Measurements from ENCODE around the gene LCOR.

The LCOR gene

DNA sequence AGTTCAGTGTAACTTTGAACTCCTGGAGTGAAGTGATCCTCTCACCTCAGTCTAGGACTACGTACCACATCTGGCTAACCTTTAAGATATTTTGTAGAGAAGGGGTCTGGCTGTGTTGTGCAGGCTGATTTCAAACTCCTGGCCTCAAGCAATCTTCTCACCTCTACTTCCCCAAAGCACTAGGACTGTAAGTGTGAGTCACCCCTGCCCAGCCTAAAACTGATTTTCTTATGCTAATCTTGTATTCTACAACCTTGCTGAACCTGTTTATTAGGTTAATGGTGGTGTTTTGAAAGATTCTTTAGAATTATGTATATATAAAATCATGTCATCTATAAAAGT is 58.0 kb downstream of the LCOR start:
- no peak for DNase-seq (ENCODE audit: low spot score)

DNA sequence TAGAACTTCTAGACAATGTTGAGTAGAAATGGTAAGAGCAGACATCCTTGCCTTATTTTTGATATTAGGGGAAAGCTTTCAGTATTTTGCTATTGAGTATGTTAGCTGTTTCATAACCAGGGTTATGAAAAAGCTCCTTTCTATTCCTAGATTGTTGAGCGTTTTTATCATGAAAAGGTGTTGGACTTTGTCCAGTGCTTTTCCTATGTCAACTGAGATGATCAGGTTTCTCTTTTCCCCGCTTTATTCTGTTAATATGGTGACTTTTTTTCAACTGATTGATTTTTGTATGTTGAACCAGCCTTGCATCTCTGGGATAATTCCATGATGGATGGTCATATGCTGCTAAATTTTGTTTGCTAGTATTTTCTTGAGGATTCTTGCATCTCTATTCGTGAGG is 58.5 kb downstream of the LCOR start:
- no peak for DNase-seq (ENCODE audit: low spot score)

DNA sequence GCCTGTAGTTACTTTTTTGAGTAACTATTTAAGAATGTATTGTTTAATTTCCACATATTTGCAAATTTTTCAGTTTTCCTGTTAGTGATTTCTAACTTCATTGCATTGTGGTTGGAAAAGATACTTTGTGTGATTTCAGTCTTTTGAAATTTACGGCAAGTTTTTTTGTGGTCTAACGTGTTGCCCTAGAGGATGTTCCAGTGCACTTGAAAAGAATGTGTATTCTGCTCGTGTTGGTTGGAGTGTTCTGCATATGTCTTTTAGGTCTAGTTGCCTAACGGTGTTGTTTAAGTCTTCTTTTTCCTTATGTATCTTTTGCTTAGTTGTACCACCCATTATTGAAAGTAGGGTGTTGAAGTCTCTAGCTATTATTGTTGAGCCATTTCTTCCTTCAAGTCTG is 59.7 kb downstream of the LCOR start:
- no peak for DNase-seq (ENCODE audit: low spot score)

DNA sequence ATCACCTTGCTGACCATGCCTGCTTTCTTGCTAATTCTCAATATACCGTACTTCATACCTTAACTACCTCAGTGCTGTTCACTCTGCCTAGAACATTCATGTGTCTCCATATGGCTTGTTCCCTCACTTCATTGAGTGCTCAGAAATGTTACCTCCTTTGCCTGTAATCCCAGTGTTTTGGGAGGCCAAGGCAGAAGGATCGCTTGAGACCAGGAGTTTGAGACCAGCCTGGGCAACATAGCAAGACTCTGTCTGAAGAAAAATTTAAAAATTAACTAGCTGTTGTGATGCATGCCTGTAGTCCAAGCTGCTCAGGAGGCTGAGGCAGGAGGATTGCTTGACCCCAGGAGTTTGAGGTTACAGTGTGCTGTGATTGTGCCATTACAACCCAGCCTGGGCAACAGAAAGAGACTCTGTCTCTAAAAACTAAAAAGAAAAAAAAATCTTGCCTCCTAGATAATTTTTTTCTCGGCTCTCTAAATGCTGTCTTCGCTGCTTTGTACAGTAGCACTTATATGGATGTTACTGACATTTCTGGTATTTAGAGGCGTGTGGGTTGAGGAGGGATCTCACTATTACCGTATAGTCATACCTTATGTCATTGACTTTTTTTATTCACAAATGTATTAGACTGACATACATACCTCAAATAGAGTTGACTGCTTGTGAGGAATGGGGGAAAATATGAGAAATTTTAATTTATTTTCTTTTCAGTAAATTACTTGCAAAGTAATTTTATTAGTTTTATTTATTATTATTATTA is 63.7 kb downstream of the LCOR start:
- DNase-seq (ENCODE audit: low spot score): no peak

DNA sequence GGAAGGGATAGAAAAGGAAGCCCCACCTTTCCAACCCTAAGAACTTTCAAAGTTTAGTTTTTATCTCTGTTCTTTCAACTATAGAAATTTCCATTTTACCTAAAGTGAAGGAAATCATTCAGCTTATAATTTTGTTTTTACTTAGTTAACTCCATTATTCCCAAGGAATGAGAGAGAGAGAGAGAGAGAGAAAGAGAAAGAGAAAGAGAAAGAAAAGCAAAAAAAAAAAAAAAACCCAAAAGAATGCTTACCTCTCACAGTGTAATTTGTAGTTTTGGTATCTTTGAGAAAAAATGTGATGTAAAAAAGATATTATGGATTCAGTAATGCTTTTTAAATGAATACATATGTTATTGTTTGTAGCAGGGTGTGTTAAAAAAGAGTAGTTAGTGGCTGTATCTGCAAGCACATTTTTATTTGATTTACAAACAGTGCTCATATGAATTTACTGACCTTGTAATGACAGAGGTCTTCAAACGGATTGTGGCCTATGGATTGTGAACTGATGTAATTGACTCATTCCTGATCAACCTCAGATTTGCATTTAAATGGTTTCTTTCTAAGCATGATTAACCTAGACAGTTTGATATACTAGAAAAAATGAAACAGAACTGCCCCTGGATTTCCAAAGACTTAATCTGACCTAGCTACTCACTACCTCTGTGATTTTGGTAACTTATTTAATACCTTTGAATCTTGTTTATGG is 64.9 kb downstream of the LCOR start:
- DNase-seq (ENCODE audit: low spot score): no peak

DNA sequence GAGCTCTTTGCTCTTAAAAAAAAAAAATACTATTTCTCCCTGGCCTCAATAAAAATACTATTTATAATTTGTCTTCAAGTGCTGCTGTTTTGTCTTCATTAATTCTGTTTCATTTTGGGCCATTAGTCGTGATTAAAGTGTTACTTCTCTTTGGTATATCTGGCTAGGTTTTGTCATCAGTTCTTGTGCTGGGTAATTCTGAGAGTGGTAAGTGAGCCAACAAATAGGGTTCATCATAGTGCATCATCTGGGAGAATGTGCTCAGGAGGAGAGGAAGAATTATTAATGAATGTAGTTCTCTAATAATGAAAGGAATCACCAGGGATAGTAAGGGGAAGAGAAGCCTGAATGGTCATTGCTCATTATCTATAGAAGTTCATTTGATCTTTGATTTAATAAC is 70.0 kb downstream of the LCOR start:
- DNase-seq (ENCODE audit: low spot score): no peak

DNA sequence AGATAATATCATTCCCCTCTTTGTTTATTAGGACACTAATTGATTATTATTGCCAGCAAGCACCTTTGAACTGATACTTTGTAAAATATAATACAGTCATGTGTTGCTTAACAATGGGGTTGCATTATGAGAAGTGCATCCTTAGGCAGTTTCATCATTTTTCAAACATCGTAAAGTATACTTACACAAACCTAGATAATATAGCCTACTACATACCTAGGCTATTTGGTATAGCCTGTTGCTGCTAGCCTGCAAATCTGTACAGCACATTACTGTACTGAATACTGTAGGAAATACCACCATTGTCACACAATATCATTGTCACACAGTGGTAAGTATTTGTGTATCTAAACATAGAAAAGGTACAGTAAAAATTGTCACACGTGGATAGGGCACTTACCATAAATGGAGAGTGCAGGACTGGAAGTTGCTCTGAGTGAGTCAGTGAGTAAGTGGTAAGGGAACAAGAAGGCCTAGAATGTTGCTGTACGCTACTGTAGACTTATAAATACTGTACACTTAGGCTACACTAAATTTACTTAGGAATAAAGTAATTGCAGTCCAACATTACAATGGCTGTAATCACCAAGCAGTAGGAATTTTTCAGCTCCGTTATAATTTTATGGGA is 70.7 kb downstream of the LCOR start:
- DNase-seq (ENCODE audit: low spot score): no peak

DNA sequence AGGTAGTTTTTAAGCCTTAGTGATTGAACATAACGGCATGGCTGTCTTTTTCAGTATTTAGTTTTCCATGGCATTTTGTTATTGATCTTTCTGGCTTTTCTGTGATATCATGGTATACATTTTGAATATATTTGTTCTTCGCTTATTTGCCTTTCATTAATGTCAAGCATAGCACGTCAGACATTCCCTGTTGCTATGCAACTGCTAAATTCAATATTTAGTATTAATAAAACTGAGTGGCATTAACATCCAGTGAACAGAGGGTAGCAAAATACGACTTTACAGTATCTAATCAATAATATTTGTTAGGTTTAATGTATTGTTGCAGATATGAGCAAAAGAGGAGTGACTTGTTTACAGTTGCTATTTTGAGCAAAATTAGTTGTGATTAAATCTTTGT is 72.5 kb downstream of the LCOR start:
- no peak for DNase-seq (ENCODE audit: low spot score)

DNA sequence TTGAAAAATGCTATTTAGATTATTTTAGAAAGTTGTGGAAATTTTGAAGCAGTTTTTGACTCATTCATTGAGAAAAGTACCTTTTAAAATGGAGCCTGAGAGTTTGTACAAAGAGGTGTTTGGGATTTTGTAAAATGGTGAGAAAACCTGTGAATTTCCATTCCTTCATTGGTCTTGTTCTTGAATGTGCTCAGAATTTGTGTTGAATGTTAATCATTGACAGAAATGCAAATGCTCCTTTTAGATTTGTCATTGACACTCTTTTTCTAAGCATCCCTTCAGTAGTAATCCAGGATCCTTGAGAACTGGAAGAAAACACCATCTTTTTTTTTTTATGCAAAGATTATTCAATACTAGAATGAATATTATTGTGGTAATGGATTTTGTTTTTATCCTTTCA is 74.8 kb downstream of the LCOR start:
- no peak for DNase-seq (ENCODE audit: low spot score)

DNA sequence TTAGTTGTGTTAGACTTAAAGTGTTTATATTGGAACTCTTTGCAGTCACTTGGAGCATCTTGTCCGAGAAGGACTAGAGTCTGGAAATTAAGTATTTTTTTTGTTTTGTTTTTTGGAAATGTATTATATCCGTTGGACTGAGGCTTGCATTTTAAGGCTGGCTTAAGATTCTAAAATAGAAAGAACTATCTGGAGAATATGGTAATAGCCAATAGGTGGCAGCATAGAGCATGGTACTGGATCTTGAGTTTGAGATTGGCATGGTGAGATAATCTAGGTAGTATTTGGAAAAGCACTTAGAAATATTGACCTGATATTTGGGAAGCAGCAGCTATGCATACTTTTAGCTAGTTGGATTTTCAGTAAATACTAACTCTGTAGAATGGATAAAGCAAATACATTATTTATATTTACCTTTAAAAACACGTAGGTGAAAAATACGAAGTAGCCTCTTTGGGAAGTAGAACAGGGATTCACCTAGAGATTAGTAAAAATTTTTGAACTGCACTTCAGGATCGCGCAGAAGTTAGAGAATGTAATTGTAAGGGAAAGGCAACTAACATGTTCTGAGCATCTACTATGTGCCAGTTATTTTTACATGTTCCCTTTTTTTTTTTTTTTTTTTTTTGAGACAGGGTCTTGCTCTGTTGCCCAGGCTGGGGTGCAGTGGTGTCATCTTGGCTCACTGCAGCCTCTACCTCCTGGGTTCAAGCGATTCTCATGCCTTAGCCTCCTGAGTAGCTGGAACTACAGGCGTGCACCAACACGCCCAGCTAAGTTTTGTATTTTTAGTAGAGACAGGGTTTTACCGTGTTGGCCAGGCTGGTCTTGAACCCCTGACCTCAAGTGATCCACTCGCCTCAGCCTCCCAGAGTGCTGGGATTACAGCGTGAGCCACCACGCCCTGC is 78.6 kb downstream of the LCOR start:
- peak; percentile 28 for DNase-seq (ENCODE audit: low spot score)

DNA sequence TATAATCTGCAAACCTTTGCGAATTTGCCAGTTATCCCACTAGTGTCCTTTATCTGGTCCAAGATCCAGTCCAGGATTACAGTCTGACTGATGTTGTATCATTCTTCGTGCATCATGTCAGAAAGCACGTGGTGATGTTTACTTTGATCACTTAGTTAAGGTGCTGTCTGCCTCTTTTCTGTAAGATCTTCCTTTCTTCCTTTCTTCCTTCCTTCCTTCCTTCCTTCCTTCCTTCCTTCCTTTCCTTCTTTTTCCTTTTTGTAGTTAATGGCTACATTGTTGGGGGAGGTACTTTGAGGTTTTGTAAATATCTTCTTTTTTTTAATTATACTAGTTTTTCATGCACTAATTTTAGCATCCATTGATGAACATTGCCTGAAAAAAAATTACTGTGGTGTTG is 80.3 kb downstream of the LCOR start:
- DNase-seq (ENCODE audit: low spot score): no peak

DNA sequence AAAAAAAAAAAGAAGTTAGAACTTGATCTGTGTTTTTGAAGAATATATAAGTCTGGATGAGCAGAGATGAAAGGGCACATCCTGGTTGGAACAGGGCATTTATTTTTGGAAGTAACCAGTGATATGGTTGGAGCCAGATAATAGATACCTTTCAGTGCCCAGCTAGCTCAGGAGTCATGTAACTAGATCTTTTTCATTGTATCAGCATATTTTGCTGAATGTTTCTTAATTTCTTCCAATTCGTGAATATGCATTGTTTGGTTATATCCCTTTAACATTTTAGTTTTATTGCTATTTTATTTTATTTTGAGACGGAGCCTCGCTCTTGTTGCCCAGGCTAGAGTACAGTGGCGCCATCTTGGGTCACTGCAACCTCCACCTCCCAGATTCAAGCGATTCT is 81.8 kb downstream of the LCOR start:
- no peak for DNase-seq (ENCODE audit: low spot score)

DNA sequence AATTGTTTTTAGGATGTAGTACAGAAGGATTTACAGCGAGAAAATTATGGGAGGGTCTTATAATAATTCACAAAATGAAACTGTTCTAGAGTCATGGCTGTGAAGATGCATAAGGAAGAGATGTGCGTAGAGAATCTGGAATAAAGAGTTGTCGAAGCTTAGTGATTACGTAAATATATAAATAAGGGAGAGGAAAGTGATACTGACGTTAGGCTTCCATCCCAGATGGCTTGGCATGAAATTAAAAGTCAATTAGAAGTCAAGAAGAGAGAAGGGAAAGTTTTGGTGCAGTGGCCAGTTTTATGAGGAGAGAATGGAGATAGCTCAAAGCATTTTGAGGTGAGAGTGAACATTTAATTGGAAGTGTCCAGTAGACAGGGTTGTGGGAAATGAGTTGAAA is 85.5 kb downstream of the LCOR start:
- no peak for DNase-seq (ENCODE audit: low spot score)

DNA sequence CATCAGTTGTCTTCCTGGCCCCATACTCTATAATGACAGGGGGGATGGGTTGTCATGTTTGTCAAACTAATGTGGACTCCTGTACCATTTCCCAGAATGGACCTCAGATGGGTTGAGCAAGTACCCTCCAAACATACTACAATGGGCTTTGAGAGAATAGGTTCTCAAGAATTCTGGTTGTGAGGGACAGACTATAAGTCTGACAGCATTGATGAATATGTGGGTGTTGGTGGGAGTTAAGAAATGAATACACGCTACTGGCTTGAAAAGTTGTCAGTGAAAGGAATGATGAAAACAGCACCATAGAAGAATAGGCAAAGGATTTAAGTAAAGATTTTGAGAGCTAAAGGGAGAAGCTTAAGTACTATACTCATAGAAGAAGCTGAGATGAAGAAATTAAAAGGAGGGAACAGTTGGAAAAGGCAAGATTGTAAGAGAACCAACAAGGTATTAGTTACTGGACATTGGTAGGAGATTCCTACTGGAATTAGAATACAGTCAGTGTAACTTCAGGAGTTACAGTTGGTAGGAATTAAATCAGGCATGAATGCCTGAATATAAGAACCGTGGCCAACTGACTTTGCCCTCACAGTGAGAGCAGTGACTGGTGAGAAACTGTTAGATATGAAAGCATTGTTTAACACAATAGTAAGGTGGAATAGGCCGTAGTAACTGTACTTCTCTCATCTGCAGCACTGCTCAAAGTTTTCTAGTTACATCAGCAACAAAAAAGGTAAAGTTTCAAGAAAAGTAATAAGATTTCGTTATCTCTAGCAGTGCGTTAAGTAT is 86.3 kb downstream of the LCOR start:
- no peak for DNase-seq (ENCODE audit: low spot score)

DNA sequence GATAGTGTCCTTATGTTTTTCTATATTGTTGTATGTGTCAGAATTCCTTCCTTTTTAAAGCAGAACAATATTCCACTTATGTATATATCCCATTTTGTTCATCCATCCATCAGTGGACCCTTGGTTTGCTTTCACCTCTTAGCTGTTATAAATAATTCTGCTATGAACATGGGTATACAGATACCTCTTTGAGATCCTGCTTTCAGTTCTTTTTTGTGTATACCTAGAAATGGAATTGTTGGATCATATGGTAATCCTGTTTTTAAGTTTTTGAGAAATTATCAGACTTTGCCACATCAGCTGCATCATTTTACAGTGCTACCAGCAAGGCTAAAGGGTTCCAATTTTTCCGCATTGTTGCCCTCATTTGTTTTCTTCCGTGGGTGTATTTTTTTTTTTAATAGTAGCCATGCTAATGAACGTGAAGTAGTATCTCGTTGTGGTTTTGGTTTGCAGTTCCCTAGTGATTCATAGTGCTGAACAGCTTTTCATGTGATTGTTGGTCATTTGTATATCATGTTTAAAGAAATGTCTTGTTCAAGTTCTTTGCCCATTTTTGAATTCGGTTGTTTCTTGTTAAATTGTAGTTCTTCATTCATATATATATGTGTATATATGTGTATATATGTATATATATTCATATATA is 87.8 kb downstream of the LCOR start:
- no peak for DNase-seq (ENCODE audit: low spot score)

DNA sequence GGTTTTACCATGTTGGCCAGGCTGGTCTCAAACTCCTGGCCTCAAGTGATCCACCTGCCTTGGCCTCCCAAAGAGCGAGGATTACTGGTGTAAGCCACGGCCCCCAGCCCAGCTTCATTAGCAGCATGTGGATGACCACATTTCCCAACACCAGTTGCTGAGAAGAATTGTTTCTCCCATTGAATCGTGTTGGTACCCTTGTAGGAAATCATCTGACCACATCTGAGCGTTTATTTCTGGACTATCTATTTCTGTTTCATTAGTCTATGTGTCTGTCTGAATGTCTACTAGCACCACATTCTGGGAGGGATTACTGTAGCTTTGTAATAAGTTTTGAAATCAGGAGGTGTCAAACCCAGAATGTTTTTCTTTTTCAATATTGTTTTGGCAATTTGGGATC is 89.6 kb downstream of the LCOR start:
- DNase-seq (ENCODE audit: low spot score): no peak

DNA sequence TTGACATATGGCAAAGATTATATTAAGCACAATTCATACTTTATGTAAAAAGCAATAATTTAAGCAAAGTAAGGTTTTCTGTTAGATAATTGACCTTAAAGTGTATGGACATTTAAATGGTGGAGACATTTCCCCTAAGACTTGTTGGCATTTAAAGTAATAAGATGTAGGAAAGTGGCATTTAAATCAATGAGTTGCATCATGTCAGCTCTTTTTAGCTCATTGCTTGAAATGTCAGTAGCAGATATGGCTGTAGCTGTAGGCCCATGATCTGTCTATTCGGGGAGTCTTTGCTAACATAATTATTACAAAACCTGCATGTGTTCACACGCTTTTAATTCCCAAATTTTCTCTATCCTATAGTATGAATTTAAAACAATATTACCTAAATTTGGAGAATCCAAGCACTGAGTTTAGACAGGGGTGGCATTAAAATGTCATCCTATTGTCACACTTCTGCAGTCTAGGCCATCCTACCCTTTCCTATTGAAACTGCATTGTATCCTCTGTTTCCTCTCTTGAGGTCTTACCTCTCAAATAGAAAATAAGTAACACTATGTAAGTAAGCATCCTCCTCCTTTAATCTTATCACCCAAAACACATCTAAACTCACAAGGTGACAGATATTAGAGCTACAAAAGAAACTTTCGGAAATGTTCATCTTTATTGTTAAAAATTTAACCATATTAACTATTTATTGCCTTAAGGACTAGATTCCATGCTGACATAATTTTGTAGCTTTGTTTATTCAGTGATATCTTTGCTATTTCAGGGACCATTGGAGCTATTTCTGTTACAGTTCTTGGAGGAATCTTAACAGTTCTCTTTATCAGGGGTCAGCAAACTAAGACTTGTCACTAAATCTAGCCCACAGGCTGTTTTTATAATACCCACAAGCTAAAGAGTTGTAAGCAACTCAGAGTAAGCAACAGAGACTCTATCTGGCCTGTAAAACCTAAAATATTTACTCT is 91.2 kb downstream of the LCOR start:
- no peak for DNase-seq (ENCODE audit: low spot score)

DNA sequence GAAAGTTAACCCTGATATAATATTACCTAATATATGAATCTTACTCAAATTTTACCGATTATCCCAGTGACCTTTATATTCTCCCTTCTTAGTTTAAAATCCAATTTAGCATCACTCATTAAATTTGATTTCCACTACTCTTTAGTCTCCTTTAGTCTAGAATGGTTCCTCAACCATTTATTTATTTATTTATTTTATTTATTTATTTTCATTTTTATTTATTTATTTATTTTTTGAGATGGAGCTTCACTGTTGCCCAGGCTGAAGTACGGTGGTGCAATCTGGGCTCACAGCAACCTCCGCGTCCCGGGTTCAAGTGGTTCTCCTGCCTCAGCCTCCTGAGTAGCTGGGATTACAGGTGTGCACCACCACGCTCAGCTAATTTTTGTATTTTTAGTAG is 92.8 kb downstream of the LCOR start:
- no peak for DNase-seq (ENCODE audit: low spot score)

DNA sequence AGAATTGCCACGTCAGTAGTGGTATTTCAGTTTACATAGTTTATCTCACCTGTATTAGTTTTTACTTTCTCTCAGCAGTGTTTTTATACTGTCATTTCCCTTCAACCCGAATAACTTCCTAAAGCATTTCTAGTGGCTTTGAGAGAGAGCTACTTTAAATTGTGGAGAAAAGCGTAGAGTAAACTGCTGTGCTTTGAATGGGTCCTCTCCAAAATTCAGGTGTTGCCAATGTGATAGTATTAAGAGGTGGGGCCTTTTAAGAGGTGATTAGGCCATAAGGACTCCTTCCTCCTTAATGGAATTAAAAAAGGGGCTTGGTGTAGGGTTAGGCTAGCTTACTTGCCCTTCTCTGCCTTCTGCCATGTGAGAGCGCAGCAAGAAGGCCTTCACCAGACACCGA is 98.4 kb downstream of the LCOR start:
- DNase-seq (ENCODE audit: low spot score): no peak

DNA sequence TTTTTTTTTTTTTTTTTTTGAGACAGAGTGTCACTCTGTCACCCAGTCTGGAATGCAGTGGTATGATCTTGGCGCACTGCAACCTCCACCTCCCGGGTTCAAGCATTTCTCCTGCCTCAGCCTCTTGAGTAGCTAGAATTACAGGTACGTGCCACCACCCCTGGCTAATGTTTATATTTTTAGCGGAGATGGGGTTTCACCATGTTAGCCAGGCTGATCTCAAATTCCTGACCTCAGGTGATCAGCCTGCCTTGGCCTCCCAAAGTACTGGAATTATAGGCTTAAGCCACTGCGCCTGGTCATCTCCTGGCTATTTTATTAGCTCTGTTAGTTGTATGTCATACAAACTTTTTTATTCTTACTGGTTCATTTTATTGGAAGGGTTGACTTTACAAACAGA is 103.0 kb downstream of the LCOR start:
- no peak for DNase-seq (ENCODE audit: low spot score)

Measured in Ammon's horn (tissue), 1 donor.